ENCODE results near the gene PCGF2.

PCGF2 gene

DNA sequence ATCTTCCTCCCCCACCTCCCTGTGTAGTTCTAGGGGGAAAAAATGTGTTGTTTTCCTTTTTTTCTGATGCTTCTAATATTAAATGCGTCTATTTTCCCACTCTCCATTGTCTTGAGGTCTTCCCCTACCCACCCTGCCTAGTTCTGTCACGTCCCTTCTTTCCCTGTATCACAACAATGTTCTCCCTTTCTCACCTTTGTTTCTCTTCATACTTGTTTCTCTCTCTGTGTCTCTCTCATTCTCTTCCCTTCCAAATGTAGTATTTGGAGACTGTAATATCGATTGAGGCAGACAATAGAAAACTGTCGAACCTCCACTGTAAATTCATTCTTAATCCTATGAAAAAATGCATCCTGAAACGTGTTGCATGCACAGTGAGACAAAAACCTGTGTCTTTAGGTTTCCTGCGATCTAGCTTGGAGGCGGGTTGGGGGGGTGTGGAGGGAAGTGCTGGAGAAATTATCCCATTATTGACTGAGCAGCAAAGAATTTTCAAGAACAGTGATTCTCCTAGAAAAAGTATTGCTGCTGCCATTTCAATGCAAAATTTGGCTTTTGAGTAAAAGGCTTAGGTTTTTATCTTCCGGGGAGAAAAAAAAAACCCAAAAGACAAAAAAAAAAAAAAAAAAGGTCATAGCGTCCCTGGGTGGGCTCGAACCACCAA lies 3.1 kb upstream of the PCGF2 start:
- DNase-seq = peak; percentile 31

- no peak for DNase-seq
Observed at GRCh38 chr17:38750312-38751121, 2.4 kb upstream of the PCGF2 start.

DNA sequence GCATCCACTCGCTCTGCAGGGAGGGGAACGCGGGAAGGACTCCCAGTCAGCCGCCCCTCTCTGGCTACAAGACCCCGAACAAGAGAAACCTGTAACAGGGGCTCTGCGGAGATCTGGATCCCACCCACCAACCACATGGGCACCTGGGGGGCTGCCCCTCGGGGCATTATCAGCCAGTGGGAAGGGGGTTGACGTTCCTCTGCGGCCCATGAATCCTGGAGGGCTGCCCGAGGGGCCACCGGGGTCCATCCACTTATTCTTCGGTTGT lies 1.8 kb upstream of the PCGF2 start:
- DNase-seq = no peak

GRCh38 chr17:38749223-38750043 lies 1.3 kb upstream of the PCGF2 start:
- DNase-seq = peak; percentile 33

- no peak for DNase-seq
Observed at GRCh38 chr17:38748892-38749222, 721 bp upstream of the PCGF2 start.

DNA sequence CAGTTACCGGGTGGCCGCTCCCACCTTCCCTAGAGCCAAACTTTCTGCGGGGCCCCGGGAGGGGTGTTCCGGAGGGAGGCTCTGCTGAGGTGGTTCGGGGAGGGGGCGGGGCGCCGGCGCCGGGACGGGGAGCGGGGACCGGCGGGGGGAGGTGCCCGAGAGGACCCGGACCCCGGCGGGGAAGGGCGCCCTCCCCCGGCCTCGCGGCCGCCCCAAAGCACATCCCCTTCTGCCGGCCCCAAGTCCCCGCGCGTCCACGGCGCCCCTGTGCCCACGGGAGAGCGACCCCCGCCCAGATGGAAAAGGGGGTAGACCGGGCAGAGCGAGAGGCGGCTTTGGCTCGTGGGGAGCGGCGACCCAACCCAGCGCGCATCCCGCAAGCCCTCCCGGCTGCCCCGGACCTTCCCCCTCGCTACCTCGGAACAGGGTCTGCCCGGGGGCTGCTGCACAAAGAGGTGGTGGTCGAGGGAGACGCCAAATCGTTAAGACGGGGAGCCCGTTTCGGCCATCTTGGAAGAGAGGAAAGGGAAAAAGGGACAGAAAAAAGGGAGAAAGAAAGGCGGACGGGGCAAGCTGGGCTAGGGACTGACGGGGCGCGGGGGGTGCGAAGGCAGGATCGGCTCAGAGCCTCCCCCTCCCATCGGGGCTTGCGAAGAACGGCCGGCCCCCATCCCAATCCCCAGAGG lies 530 bp downstream of the PCGF2 start:
- no peak for DNase-seq

DNA sequence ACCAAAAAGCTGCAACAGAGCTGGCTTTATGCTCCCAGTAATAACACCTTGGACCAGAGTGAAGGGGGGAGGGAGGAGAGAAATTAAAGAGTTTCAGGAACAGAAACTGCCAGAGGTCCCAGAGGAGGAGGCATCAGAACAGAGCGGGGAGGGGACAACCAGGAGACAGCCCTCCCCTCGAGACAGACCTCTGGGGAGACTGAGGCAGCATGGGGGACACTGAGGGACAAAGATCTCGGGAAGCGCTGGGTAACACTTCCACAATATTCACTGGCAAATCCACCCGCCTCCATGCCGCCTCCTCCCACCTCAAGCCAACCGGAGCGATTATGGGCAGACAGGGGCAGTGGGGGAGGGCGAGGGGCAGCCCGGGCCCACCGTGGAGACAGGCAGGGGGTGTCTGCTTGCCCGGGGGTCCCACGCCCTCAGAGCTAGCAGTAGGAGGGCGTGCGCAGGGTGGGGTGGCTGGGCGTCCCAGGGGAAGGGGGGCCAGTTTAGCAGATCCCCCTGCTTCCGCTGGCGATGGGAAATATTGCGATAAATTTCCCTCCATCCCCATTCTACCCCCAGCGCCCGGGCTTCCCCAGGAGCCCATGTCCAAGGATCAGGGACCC lies 1.2 kb downstream of the PCGF2 start:
- DNase-seq = no peak

GRCh38 chr17:38746004-38746848 lies 1.9 kb downstream of the PCGF2 start:
- no peak for DNase-seq

DNA sequence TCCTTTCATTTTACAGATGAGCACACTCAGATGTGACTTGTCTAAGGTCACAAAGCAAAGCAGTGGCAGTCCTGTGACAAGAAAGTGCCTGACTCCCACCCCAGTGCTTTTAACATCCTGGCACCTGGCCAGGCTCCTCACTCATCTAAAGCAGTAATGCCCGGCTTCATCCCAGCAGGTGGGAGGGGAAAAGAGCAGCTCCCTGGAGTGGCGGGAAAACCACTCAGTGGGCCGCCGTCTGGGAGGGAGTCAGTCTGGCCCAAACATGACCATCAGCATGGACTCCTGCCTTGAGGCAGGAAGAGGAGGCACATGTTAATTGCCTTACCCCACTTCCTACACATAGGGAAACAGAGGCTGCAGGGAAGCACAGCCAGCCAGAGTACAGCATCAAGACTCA lies 2.6 kb downstream of the PCGF2 start:
- DNase-seq = no peak

- DNase-seq = no peak
Observed at GRCh38 chr17:38743556-38744171, 4.5 kb downstream of the PCGF2 start.

DNA sequence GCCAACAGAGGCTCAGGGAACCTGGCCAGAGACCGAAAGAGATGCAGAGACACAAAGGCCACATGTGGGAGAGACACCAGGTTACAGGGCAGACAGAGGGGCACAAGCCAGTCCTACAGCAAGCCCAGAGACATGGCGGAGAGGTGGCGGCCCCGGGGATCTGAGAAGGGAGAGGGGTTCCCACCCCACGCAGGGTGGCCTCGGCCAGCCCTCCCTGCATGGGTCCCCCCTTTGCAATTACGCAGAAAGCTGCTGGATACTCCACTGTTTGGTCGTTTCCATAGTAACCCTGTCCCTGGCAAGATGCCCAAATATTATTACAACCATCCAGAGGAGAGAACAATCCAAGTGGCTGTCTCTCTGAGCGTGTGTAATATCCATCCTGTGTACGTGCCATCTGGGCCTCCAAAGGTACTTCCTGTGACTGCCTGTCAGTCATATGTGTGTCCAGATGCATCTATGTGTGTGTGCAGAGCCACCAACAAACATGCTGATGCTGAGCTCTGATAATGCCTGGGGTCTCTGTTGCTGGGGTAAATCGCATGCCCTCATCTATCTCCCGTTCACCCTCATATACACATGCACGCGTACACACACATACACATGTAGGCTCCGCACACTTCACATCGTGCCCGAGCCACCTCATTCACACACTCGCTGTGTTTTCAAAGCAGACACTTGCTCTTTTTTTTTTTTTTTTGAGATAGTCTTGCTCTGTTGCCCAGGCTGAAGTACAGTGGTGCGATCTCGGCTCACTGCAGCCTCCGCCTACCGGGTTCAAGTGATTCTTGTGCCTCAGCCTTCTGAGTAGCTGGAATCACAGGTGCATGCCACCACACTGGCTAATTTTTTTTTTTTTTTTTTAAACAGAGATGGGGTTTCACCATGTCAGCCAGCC lies 5.5 kb downstream of the PCGF2 start:
- DNase-seq = peak; percentile 89

GRCh38 chr17:38741921-38742410 lies 6.2 kb downstream of the PCGF2 start:
- DNase-seq = no peak

DNA sequence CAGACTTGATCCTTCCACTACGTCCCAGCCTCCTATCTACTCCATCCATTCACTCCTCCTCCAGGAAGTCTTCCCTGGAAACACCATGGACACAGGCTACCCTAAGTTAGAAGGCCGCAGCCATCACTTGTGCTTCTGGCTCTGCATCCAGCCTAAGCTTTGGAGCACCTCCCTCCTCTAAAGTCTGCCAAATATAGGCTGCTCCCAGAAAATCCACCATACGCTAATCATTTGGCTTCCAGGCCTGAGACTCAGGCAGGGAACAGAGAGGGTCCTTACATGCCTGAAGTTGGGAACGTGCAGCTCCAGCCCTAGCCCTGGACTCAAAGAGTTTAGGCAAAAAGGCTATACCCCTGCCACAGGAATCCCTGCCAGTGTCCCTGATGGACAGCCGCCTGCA lies 6.7 kb downstream of the PCGF2 start:
- DNase-seq = no peak

DNA sequence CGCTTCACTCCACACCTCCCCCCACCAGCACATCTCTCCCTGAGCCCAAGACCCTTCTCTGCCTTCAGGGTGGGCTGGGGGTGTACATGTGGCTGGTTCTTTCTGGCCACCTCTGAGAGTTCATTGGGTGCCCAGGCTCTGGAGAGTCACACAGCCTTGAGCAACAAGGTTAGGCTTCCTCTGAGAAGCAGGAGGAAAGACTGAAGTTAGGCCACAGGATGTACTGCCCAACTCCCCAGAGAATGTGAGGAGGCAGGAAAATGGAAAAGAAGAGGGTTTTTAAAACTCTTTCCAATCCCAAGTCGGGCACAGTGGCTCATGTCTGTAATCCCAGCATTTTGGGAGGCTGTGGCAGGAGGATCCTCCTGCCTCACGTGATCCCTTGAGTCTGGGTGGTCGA lies 7.3 kb downstream of the PCGF2 start:
- no peak for DNase-seq

DNA sequence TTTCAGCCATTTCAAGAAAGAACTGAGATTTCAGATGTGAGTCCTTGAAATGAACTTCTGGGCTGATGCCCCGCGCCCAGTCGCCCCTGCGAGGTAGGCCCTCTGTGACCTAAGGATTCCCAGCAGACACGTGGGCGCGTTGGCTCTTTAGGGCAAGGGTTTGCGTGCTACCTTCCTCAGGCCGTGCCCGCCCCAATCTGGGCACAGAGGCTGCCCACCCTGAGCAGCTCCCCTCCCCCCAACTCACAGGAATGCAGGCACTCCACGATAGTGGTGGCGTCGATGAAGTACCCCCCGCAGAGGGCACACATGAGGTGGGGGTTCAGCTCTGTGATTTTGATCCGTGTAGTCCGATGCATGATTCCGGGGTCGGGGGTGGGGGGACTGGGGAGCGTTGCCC lies 8.1 kb downstream of the PCGF2 start:
- DNase-seq = no peak

GRCh38 chr17:38739305-38739704 lies 8.8 kb downstream of the PCGF2 start:
- no peak for DNase-seq

GRCh38 chr17:38738686-38739085 lies 9.4 kb downstream of the PCGF2 start:
- DNase-seq = no peak

GRCh38 chr17:38738007-38738662 lies 10.0 kb downstream of the PCGF2 start:
- no peak for DNase-seq
